GM10248 (cell line): ENCODE measurements around the gene MCCD1.
A peak's percentile ranks its signal among the peaks of the same experiment; 100 is the strongest.

ENCODE experiments used
- CTCF ChIA-PET: fragments of 300-600 bp; sonication (Branson Sonifier 250); formaldehyde crosslinking; extraction: SDS; loops from one replicate; lab custom pipeline; 2021; ENCODE audit warnings: antibody characterized with exemption; lab: Yijun Ruan, JAX
- POLR2A ChIA-PET: fragments of 350-650 bp; sonication (Branson Sonifier 250); formaldehyde crosslinking; extraction: SDS; loops from one replicate; lab custom pipeline; 2020; ENCODE audit warnings: antibody characterized with exemption; lab: Yijun Ruan, JAX
- DNase-seq: peaks from one replicate; pipeline ENCODE4 v3.0.0; 2012; ENCODE audit errors: extremely low spot score
- CTCF ChIP-seq: IDR thresholded peaks from 2 replicates; pipeline ENCODE4 v1.5.1; 2012; ENCODE audit warnings: mild to moderate bottlenecking, low read depth; ENCODE audit errors: extremely low read depth, missing control alignments, control extremely low read depth

MCCD1 gene

GRCh38 chr6:31534521-31535040 is 5.8 kb downstream of the MCCD1 start:
- POLR2A ChIA-PET: interaction anchor here (1.5 kb wide), 1 partner anchor 64 kb away, joined by 4 read pairs; no protein-coding TSS in a partner anchor
- DNase-seq: no peak
- CTCF ChIA-PET: interaction anchor here (1.0 to 1.3 kb wide), 3 partner anchors 9 to 17 kb away, joined by 3 to 5 read pairs (median 3); no protein-coding TSS in a partner anchor
- no peak for TF ChIP-seq CTCF

DNA sequence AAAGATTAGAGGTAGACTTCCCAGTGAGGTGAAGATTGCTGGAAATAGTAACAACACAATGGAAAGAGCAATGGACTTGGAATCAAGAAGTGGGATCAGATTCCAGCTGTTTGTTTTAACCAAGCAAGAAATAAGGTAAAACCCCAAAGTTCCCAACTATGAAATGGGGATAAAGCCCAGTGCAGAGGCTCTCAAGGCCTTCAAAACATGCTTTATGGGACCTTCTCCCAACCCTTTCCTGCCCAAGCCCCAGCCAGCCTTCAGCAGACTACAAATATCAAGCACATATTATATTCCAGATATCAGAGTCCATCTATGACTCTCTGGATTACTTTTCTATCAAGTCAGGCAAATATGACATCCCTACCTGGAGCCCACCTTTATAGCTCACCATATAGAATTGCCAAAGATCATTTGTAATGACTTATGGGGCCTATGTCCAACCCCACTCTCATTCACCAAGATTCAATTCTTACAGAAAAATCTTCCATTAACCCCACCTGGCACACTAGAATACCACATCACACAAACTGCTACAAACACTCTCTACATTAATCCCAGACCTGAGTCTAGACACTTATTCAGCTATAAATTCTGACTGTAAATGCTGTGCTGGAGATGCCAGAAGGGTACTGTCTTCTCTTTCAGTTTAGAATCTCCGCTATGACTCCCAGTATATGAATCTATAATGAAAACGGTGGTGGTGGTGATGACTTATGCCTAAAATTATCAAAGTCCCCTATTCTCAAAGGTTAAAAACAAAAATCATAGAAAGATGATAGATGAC is 7.0 kb downstream of the MCCD1 start:
- no peak for TF ChIP-seq CTCF
- DNase-seq: no peak
- POLR2A ChIA-PET: interaction anchor here (0.5 to 1.5 kb wide), 3 partner anchors 10 to 63 kb away, joined by 3 to 4 read pairs (median 4); no protein-coding TSS in a partner anchor
- CTCF ChIA-PET: interaction anchor here (1.1 to 1.3 kb wide), 2 partner anchors 11 to 63 kb away, joined by 3 to 5 read pairs; partner anchors contain the start of gene ATP6V1G2

- POLR2A ChIA-PET: interaction anchor here (0.5 to 1.6 kb wide), 3 partner anchors 9 to 297 kb away, joined by 3 to 4 read pairs (median 4); no protein-coding TSS in a partner anchor
- no peak for TF ChIP-seq CTCF
- no peak for DNase-seq
- CTCF ChIA-PET: interaction anchor here (0.5 to 54.8 kb wide), 4 partner anchors 11 to 53 kb away, joined by 3 to 2725 read pairs (median 3); partner anchors contain the start of genes LST1, LTB, NCR3 and TNF
Observed at GRCh38 chr6:31538805-31539400, 10.1 kb downstream of the MCCD1 start.

DNA sequence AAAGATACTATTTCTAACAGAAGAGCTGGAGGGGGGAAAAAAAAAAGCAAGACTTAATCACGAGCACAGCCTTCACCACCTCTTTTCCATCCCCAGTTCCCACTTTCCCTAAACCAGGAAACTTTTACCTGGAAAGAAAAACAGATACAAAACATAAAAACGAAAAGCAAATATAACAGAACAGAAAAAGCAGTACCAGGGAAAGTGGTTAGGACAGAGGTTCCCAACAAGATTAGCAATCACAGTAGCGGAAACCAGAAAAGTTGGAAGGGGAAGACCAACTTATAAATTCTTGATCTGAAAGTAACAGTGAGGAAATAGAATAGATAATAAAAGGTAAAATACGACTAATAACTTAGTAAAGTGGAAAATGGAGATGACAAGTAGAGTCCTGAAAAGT is 11.9 kb downstream of the MCCD1 start:
- POLR2A ChIA-PET: interaction anchor here (1.5 to 2.2 kb wide), 7 partner anchors 9 to 78 kb away, joined by 5 to 14 read pairs (median 7); partner anchors contain the start of genes MCCD1 and TNF
- no peak for DNase-seq
- CTCF ChIA-PET: interaction anchor here (1.6 to 54.8 kb wide), 6 partner anchors 9 to 51 kb away, joined by 4 to 2725 read pairs (median 8); partner anchors contain the start of genes LST1, LTB, MCCD1 and NCR3
- TF ChIP-seq CTCF: no peak

GRCh38 chr6:31541059-31541657 is 12.4 kb downstream of the MCCD1 start:
- ChIA-PET POLR2A (interaction anchor here (0.6 to 2.2 kb wide), 18 partner anchors 10 to 589 kb away, joined by 3 to 14 read pairs (median 4); partner anchors contain the start of genes LST1, LTA, MCCD1 and MICB), CTCF (interaction anchor here (0.8 to 54.8 kb wide), 11 partner anchors 9 to 289 kb away, joined by 3 to 2725 read pairs (median 4); partner anchors contain the start of genes LST1, LTB, MCCD1 and NCR3)
- DNase-seq: peak; percentile 41
- TF ChIP-seq CTCF: no peak
